ENCODE measurements around the gene EBLN2.

EBLN2 gene

GRCh38 chr3:73061416-73061815 is at the start of gene EBLN2:
Gene EBLN2 (plus strand): TSS chr3:73061659. CDS start chr3:73062082, 423 bp downstream.
- DNase-seq (ENCODE audit: low read depth), result no peak

GRCh38 chr3:73018298-73018697 is 43.2 kb upstream of the EBLN2 start:
- no peak for DNase-seq (ENCODE audit: low read depth)

DNA sequence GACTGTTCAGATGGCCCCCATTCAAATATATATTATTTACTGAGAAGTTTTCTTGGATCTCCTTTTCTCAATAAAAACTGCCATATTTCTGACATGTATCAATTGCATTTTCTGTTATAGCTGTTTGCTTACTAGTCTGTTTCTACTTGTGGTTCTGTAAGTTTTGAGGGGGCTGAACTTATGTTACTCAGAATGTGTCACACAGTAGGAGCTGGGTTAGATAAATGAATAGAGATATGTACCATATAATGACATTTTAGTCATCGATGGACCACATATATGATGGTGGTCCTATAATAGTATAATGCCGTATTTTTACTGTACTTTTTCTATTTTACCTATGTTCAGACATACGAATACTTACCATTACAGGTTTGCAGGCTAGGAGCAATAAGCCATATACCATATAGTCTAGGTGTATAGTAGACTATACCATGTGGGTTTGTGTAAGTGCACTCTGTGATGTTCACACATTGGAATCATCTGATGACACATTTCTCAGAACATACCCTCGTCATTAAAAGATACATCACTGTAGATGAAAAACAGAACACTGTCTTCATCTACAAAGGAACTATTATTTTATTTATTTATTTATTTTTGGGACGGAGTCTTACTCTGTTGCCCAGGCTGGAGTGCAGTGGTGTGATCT is 42.5 kb upstream of the EBLN2 start:
- DNase-seq (ENCODE audit: low read depth), result no peak

- DNase-seq (ENCODE audit: low read depth), result no peak
These were observed 40.1 kb upstream of the EBLN2 start for GRCh38 chr3:73021301-73021835.

GRCh38 chr3:73024836-73025235 is 36.6 kb upstream of the EBLN2 start:
- DNase-seq (ENCODE audit: low read depth), result no peak

DNA sequence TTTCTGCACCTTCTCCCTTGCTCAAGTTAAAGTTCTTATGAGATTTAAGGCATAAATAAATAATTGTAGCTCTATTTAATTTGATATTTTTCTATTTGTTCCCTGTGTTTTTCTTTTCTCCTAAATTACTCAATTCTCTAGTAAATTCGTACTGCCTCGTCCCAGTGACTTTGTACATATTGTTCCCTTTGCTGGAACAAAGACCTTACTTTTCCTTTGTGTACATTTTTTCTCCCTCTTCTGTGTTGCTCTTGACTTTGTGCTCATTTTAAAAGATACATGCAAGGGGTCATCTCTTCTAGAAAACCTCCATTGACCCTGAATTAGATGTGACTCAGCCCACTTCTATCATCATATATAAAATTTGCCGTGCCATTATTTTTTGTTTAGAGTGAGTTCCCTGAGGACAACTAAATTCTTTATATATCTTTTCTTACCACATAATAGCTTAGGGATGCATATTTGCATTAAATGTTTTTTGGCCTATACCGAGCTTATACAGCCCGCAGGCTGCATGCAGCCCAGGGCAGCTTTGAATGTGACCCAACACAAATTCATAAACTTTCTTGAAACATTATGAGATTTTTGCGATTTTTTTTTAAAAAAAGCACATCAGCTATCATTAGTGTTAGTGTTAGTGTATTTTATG is 35.2 kb upstream of the EBLN2 start:
- no peak for DNase-seq (ENCODE audit: low read depth)

- DNase-seq (ENCODE audit: low read depth), result no peak
These were observed 34.7 kb upstream of the EBLN2 start for GRCh38 chr3:73026760-73027113.

- no peak for DNase-seq (ENCODE audit: low read depth)
These were observed 32.7 kb upstream of the EBLN2 start for GRCh38 chr3:73028803-73029202.

GRCh38 chr3:73029321-73029796 is 32.1 kb upstream of the EBLN2 start:
- DNase-seq (ENCODE audit: low read depth), result no peak

DNA sequence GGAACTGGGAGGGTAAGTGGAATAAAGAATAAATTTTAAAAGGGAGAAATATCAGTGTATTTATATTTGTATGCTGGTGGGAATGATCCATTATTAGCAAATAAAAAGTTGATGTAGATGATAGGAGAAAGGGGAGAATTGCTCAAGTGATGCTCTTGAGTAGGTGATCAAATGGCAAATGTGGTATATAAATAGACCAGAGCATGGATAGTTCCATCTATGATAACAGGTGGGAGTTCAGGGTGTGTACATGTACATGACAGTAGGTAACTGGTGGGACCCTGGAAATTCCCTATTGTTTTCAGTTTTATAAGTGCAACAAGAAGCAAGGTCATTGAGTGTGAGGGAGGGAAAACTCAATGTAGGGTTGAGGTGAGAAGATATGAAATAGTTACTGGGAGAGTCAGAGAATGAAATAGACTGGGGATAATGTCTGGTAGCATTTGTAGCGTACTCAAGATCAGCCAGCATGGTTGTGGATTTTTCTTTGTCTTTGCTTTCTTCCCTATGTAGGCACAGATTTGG is 31.3 kb upstream of the EBLN2 start:
- DNase-seq (ENCODE audit: low read depth), result no peak

GRCh38 chr3:73031573-73032103 is 29.8 kb upstream of the EBLN2 start:
- no peak for DNase-seq (ENCODE audit: low read depth)

GRCh38 chr3:73036694-73037591 is 24.5 kb upstream of the EBLN2 start:
- DNase-seq (ENCODE audit: low read depth), result no peak

- DNase-seq (ENCODE audit: low read depth), result no peak
These were observed 19.9 kb upstream of the EBLN2 start for GRCh38 chr3:73041537-73041936.

DNA sequence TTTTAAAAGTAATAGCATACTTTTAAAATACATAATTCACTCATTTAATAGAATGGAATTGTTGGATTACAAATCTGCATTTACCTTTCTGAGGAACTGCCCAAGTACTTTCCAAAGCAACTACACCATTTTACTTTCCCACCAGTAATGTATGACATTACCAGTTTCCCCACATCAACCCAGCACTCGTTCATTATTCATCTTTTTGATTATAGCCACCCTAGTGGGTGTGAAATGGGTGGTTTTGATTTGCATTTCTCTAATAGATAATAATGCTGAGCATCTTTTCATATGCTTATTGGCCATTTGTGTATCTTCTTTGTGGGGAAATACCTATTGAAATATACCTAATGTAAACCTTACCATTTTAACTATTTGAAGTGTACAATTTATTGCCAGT is 18.0 kb upstream of the EBLN2 start:
- no peak for DNase-seq (ENCODE audit: low read depth)

DNA sequence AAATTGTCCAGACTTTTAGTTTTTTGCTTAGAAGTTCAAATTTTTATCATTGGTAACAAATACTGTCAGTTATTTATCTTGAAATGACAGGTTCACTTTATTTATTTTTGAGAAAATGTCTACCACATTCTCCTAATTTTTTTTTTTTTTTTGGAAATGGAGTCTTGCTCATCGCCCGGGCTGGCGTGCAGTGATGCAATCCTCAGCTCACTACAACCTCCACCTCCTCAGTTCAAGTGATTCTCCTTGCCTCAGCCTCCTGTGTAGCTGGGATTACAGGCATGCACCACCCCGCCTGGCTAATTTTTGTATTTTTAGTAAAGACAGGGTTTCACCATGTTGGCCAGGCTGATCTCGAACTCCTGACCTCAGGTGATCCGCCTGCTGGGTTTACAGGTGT is 16.1 kb upstream of the EBLN2 start:
- DNase-seq (ENCODE audit: low read depth), result no peak

- no peak for DNase-seq (ENCODE audit: low read depth)
These were observed 15.3 kb upstream of the EBLN2 start for GRCh38 chr3:73046195-73046594.

DNA sequence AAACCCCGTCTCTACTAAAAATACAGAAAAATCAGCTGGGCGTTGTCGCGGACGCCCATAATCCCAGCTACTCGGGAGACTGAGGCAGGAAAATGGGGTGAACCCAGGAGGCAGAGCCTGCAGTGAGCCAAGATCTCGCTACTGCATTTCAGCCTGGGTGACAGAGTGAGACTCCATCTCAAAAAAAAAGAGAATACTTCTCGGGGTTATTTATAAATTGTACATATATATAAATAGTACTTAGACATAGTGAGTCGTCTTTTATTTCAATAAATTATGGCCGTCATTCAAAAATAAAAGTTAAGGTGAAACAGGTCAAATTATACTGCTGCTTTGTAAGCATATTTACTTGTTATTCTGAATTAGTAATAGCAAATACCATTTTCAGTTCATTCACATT is 12.1 kb upstream of the EBLN2 start:
- DNase-seq (ENCODE audit: low read depth), result no peak

GRCh38 chr3:73052857-73053256 is 8.6 kb upstream of the EBLN2 start:
- no peak for DNase-seq (ENCODE audit: low read depth)

GRCh38 chr3:73055583-73055982 is 5.9 kb upstream of the EBLN2 start:
- no peak for DNase-seq (ENCODE audit: low read depth)

GRCh38 chr3:73056014-73056844 is 5.2 kb upstream of the EBLN2 start:
- DNase-seq (ENCODE audit: low read depth), result no peak

DNA sequence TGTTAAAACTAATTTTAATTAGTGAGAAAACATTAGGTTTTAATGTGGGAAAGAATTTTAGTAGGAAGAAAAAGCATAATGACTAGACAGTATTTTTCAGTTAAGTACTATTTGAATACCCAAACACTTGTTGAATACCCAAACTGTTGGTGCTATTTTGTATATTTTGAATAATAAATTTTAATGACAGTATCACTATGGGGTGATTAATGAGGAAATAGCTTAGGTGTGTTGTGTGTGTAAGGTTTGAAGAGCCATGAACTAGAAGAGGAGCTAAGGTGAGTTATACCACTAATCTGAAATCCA is 4.7 kb upstream of the EBLN2 start:
- no peak for DNase-seq (ENCODE audit: low read depth)

Data from T-helper 22 cell (primary cell).